Stimulated activated naive CD4-positive, alpha-beta T cell treated with Interleukin-2 at 50 U/mL for 16 hours (primary cell): ENCODE measurements around the gene GPR55.
"Not testable (repeated sequence)": the region's sequence is repeated elsewhere in the genome, so short reads cannot be mapped to it uniquely, and the experiment has no call there.

ENCODE experiments used
- DNase-seq: peaks from one replicate; lab custom pipeline; 2025; lab: John Stamatoyannopoulos, UW

GPR55 gene

DNA sequence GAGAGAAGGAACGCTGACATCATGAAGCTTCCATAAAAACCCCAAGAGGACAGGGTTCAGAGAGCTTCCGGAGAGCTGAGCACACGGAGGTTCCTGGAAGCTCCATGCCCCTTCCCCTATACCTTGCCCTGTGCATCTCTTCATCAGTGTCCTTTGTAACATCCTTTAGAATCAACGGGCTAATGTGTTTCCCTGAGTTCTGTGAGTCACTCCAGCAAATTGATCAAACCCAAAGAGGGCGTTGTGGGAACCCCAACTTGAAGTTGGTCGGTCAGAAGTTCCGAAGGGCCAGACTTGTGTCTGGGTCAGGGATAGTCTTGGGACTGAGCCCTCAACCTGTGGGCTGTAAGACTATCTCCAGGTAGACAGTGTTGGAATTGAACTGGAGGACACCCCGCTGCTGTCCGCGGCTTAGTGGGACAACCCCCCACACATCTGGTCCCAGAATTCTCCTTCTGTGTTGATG, 25.9 kb upstream of the GPR55 start:
- DNase-seq = no peak

GRCh38 chr2:230949966-230950873, 25.2 kb upstream of the GPR55 start:
- DNase-seq = peak; percentile 36

DNA sequence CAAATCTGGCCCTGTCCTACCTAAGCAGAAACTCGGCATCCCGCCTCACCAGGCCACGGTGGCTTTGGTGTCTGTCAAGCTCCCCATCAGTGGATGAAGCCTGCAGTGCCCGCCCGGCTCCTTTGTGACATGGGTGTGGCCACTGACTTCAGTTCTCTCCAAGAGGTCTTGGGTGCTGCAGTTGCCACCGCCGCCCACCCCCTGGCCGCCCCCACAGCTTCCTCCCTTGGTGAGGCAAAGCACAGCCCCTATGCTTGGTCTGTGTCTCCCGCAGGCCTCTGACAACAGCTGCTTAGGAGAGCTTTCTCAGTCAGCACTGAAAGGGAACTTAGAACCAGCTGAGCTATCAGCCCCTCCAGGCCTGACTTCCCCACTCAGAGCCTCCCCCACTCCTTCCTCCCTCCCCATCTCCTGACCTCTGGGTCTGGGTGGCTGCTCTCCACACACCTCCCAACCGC, 22.9 kb upstream of the GPR55 start:
- no peak for DNase-seq

DNA sequence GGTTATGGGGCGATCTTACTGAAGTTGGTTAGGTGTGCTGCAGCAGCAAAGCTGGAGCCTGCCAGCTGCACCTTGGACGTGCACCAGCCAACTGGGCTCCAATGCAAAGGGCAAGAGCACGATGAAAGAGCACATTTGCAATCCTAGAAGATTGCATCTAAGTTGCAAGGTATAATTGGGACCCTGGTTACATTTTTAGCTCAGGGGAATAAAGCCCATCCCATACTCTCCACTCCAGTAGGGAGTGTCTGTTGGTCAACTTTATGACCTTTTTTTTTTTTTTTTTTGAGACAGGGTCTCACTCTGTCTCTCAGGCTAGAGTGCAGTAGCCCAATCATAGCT, 22.2 kb upstream of the GPR55 start:
- no peak for DNase-seq

DNA sequence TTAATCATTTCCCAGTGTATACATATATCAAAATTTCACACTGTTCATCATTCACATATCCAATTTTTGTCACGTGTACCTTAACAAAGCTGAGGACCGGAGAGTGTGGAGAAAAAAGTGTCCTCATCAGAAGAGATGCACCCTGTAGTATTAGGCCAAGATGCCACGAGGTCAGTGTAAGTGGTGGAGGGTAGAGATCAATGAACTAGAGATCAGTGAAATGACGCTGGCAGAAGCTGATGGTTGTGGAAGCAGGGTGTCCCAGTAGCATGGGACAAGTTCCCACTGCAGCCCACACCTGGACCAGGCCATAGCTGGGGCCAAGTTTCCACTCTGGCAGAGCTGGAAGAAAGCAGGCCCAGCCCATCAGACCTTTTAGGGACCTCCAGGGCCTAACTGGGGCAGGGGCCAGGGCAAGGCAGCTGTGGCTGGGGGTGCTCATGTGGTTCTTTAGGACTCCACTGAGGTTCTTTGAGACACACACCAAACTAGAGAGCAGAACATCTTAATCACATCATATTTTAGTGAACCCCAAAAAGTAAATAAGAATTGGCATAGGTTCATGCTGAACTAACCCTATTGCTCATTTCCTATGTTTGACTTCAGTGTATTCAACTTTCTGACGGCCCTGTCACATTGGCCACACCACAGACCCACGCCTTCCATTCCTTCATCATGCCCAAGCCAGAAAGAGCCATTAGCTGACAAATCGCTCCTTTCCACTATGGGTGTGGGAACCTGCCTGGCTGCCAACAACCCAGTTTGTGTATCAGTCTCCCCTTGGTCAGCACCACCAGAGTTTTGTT, 21.6 kb upstream of the GPR55 start:
- DNase-seq = no peak

DNA sequence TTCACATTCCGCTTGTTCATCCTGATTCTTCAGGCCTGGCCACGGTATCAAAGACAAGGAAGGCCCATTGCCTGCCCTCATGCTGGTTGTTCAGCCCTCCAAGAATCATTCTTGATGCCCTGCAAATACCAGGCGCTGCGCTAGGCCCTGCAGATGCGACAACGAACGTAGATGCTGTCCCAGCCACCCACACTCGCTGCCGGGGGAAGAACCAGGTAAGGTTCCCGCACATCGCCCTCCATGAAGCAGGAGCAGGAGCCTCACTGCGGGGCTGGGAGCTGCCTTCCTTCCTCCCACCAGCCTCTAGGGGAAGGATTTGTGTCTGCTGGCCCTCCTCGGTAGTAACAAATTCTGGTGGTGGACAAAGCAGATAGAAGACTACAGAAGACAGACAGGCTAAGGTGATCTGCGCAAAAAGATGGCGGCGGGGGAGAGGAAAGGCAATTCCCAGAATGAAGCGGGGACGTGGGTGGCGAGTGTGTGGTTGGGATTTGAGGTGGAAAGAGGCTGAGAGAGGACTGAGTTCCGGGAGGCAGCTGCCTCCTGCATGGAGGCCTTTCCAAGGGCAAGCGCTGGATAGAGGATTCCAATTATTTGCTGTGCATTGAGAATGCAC, 19.8 kb upstream of the GPR55 start:
- DNase-seq = no peak

DNA sequence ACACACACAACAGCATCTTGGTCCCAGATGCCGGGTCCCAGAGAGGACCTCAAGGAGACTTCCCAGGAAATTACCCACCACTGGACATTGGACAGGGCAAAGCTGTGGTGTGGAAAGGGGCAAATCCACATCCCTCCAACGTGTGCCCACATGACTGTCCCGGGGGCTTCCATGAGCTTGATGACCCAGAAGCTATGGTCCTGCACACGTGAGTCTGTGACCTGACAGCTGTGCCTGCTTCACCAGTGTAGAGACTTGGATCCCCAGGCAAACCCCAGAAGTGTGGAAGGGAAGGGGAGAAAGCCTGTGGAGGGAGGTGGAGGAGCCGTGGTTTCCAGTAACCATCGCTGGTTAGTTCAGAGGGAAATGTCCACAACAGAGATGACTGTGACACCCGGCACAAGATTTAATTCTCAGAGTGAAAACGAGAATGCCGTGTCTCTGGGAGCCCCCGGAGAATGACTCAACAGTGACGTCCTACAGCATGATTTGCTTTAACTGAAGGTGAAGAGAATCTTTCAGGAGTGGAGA, 19.1 kb upstream of the GPR55 start:
- DNase-seq = peak; percentile 70

GRCh38 chr2:230942920-230943896, 18.2 kb upstream of the GPR55 start:
- DNase-seq = peak; percentile 37

DNA sequence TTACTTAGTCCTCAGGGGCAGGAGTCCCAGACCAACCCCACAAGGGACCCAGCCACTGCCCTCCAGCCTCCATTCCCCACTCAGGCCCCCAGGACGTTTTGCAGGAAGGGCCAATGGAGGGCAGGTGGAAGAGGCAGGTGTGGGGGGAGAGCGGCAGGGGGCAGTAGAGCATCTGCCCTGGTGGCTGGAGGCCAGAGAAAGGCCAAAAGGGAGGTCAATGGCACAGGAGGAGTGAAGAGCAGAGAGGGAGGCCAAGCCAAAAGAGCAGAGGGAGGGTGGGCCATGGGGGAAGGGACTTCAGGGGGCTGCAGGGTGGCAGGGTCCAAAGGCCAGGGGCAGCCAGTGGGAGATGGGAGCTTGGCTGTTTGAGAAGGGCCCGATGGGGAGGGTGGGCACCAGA, 17.3 kb upstream of the GPR55 start:
- DNase-seq = no peak

GRCh38 chr2:230941202-230942180, 16.4 kb upstream of the GPR55 start:
- no peak for DNase-seq

- no peak for DNase-seq
These were observed 15.4 kb upstream of the GPR55 start for GRCh38 chr2:230940471-230940815.

DNA sequence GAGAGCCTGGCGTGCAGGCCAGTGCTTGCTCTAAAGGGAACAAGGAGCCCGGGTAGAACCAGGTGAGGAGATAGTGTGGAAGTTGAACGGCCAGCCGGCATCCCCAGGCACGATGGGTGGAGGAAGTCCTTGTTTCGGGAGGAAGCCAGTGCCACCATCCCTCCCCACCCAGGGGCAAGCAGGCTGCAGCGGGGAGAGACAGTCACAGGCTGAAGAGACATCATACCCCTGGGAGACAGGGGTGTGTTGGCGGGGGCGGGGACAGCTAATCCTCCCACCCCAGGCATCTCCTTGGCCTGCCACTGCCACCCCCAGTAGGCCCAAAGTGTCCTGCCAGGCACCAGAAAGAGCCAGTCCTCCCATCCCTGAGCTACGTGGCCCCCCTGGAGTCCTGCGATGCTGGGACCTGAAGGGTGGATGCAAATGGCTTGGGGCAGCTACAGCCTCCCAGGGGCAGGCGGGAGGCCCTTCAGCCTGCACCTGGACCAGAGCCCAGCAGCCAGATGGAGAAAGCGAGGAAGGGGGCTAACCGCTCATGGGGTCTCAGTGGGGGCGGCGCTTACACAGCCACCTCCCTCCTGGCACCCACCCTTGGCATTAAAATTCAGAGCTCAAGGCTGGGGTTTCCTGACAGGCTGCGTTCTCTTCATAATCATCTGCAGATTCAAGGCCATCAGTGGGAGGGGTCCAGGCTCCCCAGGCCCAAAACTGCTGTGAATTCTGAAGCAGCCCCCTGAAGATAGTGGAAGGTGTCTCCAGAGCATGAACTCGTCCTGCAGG, 14.8 kb upstream of the GPR55 start:
- DNase-seq = no peak

- no peak for DNase-seq
These were observed 14.1 kb upstream of the GPR55 start for GRCh38 chr2:230939066-230939591.

DNA sequence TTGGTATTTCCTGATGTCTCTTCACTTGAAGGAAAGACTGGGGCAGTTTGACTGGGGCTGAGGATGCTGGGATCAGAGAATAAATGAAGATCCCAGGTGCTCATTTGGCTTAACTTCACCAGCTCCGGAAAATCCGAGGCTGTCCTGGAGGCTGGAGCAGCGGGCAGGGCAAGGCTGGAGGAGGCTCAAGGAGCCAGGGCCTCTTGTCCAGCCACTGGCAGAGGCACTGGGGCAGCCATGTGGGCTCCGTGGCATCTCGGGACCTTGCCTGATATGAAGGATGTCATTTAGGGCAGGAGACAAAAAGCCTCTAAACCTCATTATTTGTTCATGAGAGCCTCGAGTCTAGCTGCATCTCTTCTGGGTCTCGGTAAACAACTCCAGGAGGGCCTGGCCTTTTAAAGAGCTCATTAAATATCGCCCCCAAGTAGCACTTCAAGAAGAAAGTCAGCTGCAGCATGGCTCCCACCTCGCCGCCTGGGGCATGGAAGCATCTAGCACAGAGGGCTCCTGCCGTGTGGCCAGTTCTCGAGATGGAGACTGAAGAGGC, 13.5 kb upstream of the GPR55 start:
- no peak for DNase-seq

- no peak for DNase-seq
These were observed 13.1 kb upstream of the GPR55 start for GRCh38 chr2:230938098-230938497.

DNA sequence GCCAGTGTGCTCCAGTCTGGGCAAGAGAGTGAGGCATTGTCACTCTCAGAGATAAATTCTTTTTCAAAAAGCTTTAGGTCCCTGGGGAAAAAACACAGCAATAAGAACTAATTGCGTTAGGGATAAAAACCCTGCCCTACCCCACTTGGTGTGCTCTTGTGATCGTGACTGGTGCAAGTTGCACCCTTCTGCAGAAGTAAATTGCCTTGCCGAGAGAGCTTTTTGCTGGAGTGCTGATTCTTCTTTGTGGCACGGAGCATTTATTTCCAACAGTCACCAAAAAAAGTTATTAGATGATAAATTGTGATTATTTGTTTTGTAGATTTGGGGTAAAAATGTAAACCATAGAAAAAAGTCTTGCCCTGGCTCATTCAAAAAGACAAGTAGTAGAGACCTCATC, 12.3 kb upstream of the GPR55 start:
- DNase-seq = no peak

- not testable (repeated sequence) for DNase-seq
These were observed 11.2 kb upstream of the GPR55 start for GRCh38 chr2:230936243-230936642.

GRCh38 chr2:230935130-230935430, 10.0 kb upstream of the GPR55 start:
- no peak for DNase-seq
